GM21381 (cell line): ENCODE results near the gene MRPL49.
"Not testable (repeated sequence)": the region's sequence is repeated elsewhere in the genome, so short reads cannot be mapped to it uniquely, and the experiment has no call there.

Source experiments
- ATAC-seq: cut with Tn5 transposase; IDR thresholded peaks from one replicate; pipeline ENCODE4 v1.9.1; 2021; ENCODE audit warnings: mild to moderate bottlenecking, moderate library complexity; ENCODE audit not compliant: unreplicated experiment

The MRPL49 gene

GRCh38 chr11:65117206-65118096 is 4.7 kb upstream of the MRPL49 start, which contains the start of gene ZNHIT2:
TSS of gene ZNHIT2 (minus strand) at chr11:65117701. CDS start at chr11:65117653, 48 bp downstream.
- peak; percentile 61 for ATAC-seq

GRCh38 chr11:65118097-65118837 is 3.9 kb upstream of the MRPL49 start:
- ATAC-seq = no peak

GRCh38 chr11:65118891-65119669 is 3.0 kb upstream of the MRPL49 start:
- not testable (repeated sequence) for ATAC-seq

GRCh38 chr11:65119670-65119995 is 2.5 kb upstream of the MRPL49 start:
- ATAC-seq = no peak

- no peak for ATAC-seq
Measured at GRCh38 chr11:65120831-65121230, 1.3 kb upstream of the MRPL49 start.

GRCh38 chr11:65121447-65121864 is 665 bp upstream of the MRPL49 start:
- ATAC-seq = no peak

GRCh38 chr11:65124480-65125196 is 2.5 kb downstream of the MRPL49 start:
- ATAC-seq = no peak

- ATAC-seq = no peak
Measured at GRCh38 chr11:65125197-65126056, 3.3 kb downstream of the MRPL49 start.

GRCh38 chr11:65126624-65127274 is 4.6 kb downstream of the MRPL49 start:
- ATAC-seq = no peak

GRCh38 chr11:65127473-65128181 is 5.5 kb downstream of the MRPL49 start:
- ATAC-seq = no peak

- no peak for ATAC-seq
Measured at GRCh38 chr11:65128182-65129145, 6.3 kb downstream of the MRPL49 start.

- no peak for ATAC-seq
Measured at GRCh38 chr11:65129649-65130441, 7.7 kb downstream of the MRPL49 start.

GRCh38 chr11:65130631-65131416 is 8.7 kb downstream of the MRPL49 start:
- no peak for ATAC-seq

GRCh38 chr11:65131417-65131776 is 9.3 kb downstream of the MRPL49 start:
- ATAC-seq = no peak

GRCh38 chr11:65131895-65132237 is 9.7 kb downstream of the MRPL49 start:
- ATAC-seq = no peak
